Testis (tissue), 3 donors: ENCODE results near the gene SBNO2. TPM values are rescaled to one million over a fixed set of nuclear protein-coding genes. Genes with fewer than 3 reads are reported as not detected.
"Not testable (repeated sequence)": the region's sequence is repeated elsewhere in the genome, so short reads cannot be mapped to it uniquely, and the experiment has no call there.

Experiments used
- DNase-seq: peaks from one replicate; pipeline ENCODE4 v3.0.0-alpha.2; 2019
- H3K27ac ChIP-seq, 2 donors: fragments of 200-600 bp; sonication (generic); one replicate each; pipeline ENCODE4 v1.5.1; 2019
- H3K27me3 ChIP-seq: fragments of 200-600 bp; sonication (generic); one replicate; pipeline ENCODE4 v1.5.1; 2019
- H3K36me3 ChIP-seq: fragments of 200-600 bp; sonication (generic); one replicate; pipeline ENCODE4 v1.5.1; 2017; ENCODE audit warnings: low read depth; ENCODE audit errors: missing control alignments
- H3K4me1 ChIP-seq: fragments of 200-600 bp; sonication (generic); one replicate; pipeline ENCODE4 v1.5.1; 2019
- H3K4me3 ChIP-seq, 2 donors: fragments of 200-600 bp; sonication (generic); one replicate each; pipeline ENCODE4 v1.5.1; 2017 to 2019
- H3K9me3 ChIP-seq: fragments of 200-600 bp; sonication (generic); one replicate; pipeline ENCODE4 v1.5.1; 2017
- CTCF ChIP-seq, 3 experiments: fragments of 450-650 bp in 2 of 3; fragments of 200-600 bp in 1 of 3; sonication (generic) in 1 of 3; IDR thresholded peaks; one replicate each; pipeline ENCODE4 v1.5.1; 2016 to 2019; ENCODE audit warnings: antibody characterized with exemption in 3 of 3, mild to moderate bottlenecking in 2 of 3, moderate library complexity in 1 of 3
- POLR2A ChIP-seq: fragments of 450-650 bp; IDR thresholded peaks from one replicate; pipeline ENCODE4 v1.6.1; 2017; ENCODE audit warnings: antibody characterized with exemption, mild to moderate bottlenecking, moderate library complexity
- WGBS, 2 donors: methylation state at CpG; one replicate each; pipeline ENCODE4 v1.1.5; 2018; 5-methylcytosine and 5-hydroxymethylcytosine counted together
- intact Hi-C: fragments of 100-400 bp; cut with DNase I; formaldehyde crosslinking; loops from one replicate; pipeline ENCODE4 v1.15.1; 2023; ENCODE audit warnings: low total_unique reads
- polyA plus RNA-seq: library from polyadenylated mRNA; stranded (reverse); fragments of 350-450 nt; fragmentation: Illumina TruSeq; extraction: RNeasy Lipid Tissue Mini Kit (QIAGEN cat#74804); gene quantifications from one replicate; pipeline ENCODE4 v1.2.3, GENCODE V29; 2014; ENCODE audit warnings: low read depth, low replicate concordance; ENCODE audit not compliant: insufficient read depth
- total RNA-seq, 2 donors: library from RNA; depleted of rRNA; stranded (reverse); fragments of >200 nt; gene quantifications; one replicate each; pipeline ENCODE4 v1.2.3, GENCODE V29; 2016

SBNO2 gene
- total and polyA plus RNA-seq, 3 donors from 2014 or later: 34.3 to 65.0 (median 58.9) TPM

- intact Hi-C loops: no loop called here
These were observed 41.3 kb downstream of the SBNO2 start for GRCh38 chr19:1132552-1133383.

GRCh38 chr19:1131718-1132551 lies 42.1 kb downstream of the SBNO2 start:
- H3K9me3 ChIP-seq: no peaks in the 10 kb centered on the region
- H3K4me1 ChIP-seq: peaks cover 31% of the 10 kb centered on the region
- peak; percentile 79 for DNase-seq
- 8 to 31% methylated on average over 11 to 61 of the region's 64 CpGs for WGBS, 2 donors
- peak overlapping the region; percentile 71 to 86 for H3K27ac ChIP-seq
- TF ChIP-seq CTCF (IDR thresholded peaks at IDR 0.05) (peak in 1 of 3 experiments; percentile 20), POLR2A (no peak)
- H3K36me3 ChIP-seq: no peaks in the 10 kb centered on the region
- intact Hi-C loops: no loop called here
- H3K4me3 ChIP-seq: peak overlapping the region; percentile 41 to 55
- no peaks in the 10 kb centered on the region for H3K27me3 ChIP-seq

More at GRCh38 chr19:1132552-1133383, 41.3 kb downstream of the SBNO2 start:
- no peak for DNase-seq
- peak overlapping the region; percentile 41 to 55 for H3K4me3 ChIP-seq
- 11 to 26% methylated on average over 14 to 32 of the region's 48 CpGs for WGBS, 2 donors
- peaks cover 31% of the 10 kb centered on the region for H3K4me1 ChIP-seq
- no peaks in the 10 kb centered on the region for H3K27me3 ChIP-seq
- no peaks in the 10 kb centered on the region for H3K36me3 ChIP-seq
- H3K27ac ChIP-seq: peak overlapping the region; percentile 71 to 86
- TF ChIP-seq CTCF (IDR thresholded peaks at IDR 0.05) (no peak), POLR2A (no peak)
- H3K9me3 ChIP-seq: no peaks in the 10 kb centered on the region

- intact Hi-C loops: no loop called here
- Histone ChIP-seq H3K4me1 (peaks cover 27% of the 10 kb centered on the region), H3K9me3 (no peaks in the 10 kb centered on the region), H3K27me3 (no peaks in the 10 kb centered on the region), H3K36me3 (no peaks in the 10 kb centered on the region), H3K4me3 (peak overlapping the region; percentile 41 to 55), H3K27ac (peak overlapping the region; percentile 71 to 86)
- no peak for DNase-seq
- WGBS, 2 donors: 70 to 74% methylated on average over 17 to 21 of the region's 22 CpGs
- TF ChIP-seq CTCF (IDR thresholded peaks at IDR 0.05): no peak
These were observed 43.0 kb downstream of the SBNO2 start for GRCh38 chr19:1130771-1131717.

- Histone ChIP-seq H3K27me3 (no peaks in the 10 kb centered on the region), H3K9me3 (no peaks in the 10 kb centered on the region), H3K36me3 (no peaks in the 10 kb centered on the region), H3K4me3 (no peak overlapping the region), H3K4me1 (peaks cover 27% of the 10 kb centered on the region), H3K27ac (no peak overlapping the region)
- intact Hi-C loops: no loop called here
- 77% methylated on average over 15 of the region's 18 CpGs; no CpG with 5 or more reads in 1 of the 2 donors for WGBS, 2 donors
- DNase-seq: no peak
- no peak for TF ChIP-seq POLR2A
- no peak for TF ChIP-seq CTCF (IDR thresholded peaks at IDR 0.05)
These were observed 44.5 kb downstream of the SBNO2 start for GRCh38 chr19:1129535-1129934.

- H3K4me3 ChIP-seq, intact Hi-C loops, H3K36me3 ChIP-seq, DNase-seq, H3K27me3 ChIP-seq, H3K27ac ChIP-seq, H3K9me3 ChIP-seq: not testable (repeated sequence)
- H3K4me1 ChIP-seq: peaks cover 27% of the 10 kb centered on the region
- WGBS, 2 donors: 92 to 97% methylated on average over 6 to 7 of the region's 7 CpGs
These were observed 45.0 kb downstream of the SBNO2 start for GRCh38 chr19:1129084-1129483.
